ENCODE results near the gene LRRIQ3. TPM values are rescaled to one million over a fixed set of nuclear protein-coding genes. Genes with fewer than 3 reads are reported as not detected.

LRRIQ3 gene
- total and polyA plus RNA-seq, 9 of the 15 experiments (the other 6 are each of a cell fraction or from before 2014, with no cell fraction given): 0.27 to 2.8 (median 1.7) TPM

DNA sequence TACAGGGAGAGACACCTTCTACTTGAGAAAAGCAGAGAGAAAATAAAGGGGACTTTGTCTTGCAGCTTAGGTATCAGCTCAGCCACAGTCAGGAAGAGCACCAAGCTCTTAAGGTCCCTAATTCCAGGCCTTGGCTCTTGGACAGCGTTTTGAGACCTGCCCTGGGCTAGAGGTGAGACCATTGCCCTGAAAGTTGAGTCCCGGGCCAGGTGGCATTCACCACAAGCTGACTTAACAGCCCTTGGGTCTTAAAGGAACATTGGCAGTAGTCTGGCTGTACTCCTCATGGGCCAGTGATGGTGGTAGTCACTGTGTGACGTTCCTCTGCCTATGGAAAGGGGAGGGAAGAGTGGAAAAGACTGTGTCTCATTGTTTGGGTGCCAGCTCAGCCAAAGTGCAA is 25.5 kb upstream of the LRRIQ3 start (continued):
- TF ChIP-seq AFF1 (IDR thresholded peaks at IDR 0.05; ENCODE audit: low read depth in 1 of 2, partially characterized antibody in 2 of 2): no peak

DNA sequence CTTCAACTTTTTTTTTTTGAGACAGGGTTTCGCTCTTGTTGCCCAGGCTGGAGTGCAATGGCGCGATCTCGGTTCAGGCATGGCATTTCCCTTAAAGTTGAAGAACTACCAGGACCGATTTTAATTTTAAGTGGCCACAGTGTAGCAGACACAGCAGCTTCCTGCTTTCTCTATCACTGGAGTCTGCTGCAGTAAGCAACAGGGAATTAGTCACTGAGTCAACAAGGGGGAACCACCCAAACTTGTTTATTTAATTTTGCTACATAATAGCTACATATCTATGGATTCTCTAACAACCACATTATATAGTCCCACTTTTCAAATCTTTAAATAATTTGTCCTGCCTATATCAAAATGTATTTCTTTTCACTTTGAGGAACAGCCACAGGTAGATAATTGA is 24.7 kb upstream of the LRRIQ3 start:
- no peak for FAIRE-seq
- no peak for ATAC-seq
- Histone ChIP-seq H3K79me2 (ENCODE audit: control insufficient read depth, insufficient read depth, low read length) (no peaks in the 10 kb centered on the region), H3K9me3 (replicated peaks; ENCODE audit: control insufficient read depth, insufficient read depth, low read depth, low read length) (no peaks in the 10 kb centered on the region), H3K9ac (ENCODE audit: insufficient read depth in 1 of 2, low read depth in 2 of 2, low read length in 2 of 2) (no peak overlapping the region), H3K36me3 (ENCODE audit: control insufficient read depth, insufficient read depth, low read length) (no peaks in the 10 kb centered on the region), H3K27ac (ENCODE audit: extremely low read depth, low read depth, low read length) (no peak overlapping the region), H3K27me3 (ENCODE audit: control insufficient read depth in 2 of 2, insufficient read depth in 2 of 2, low read length in 2 of 2) (no peaks in the 10 kb centered on the region), H4K20me1 (replicated peaks; ENCODE audit: control insufficient read depth, insufficient read depth, low read length) (no peaks in the 10 kb centered on the region), H3K4me2 (ENCODE audit: insufficient read depth, low read length) (no peak overlapping the region), H3K4me1 (replicated peaks in 1 of 2; ENCODE audit: control insufficient read depth in 2 of 2, insufficient read depth in 2 of 2, low read length in 2 of 2) (no peaks in the 10 kb centered on the region), H3K4me3 (no peak overlapping the region), H2AFZ (ENCODE audit: low read depth, low read length) (no peak overlapping the region), H3K9me1 (ENCODE audit: control insufficient read depth, insufficient read depth, low read length) (no peaks in the 10 kb centered on the region)
- TF ChIP-seq, protein P1, sequence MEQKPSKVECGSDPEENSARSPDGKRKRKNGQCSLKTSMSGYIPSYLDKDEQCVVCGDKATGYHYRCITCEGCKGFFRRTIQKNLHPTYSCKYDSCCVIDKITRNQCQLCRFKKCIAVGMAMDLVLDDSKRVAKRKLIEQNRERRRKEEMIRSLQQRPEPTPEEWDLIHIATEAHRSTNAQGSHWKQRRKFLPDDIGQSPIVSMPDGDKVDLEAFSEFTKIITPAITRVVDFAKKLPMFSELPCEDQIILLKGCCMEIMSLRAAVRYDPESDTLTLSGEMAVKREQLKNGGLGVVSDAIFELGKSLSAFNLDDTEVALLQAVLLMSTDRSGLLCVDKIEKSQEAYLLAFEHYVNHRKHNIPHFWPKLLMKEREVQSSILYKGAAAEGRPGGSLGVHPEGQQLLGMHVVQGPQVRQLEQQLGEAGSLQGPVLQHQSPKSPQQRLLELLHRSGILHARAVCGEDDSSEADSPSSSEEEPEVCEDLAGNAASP (IDR thresholded peaks at IDR 0.05): no peak
- peak; percentile 37 to 57; a peak in 3 of 4 replicates for TF ChIP-seq FOXA3 (CRISPR knock-in tag; conservative IDR thresholded peaks at IDR 0.05 in 1 of 2, IDR thresholded peaks at IDR 0.05 in 1 of 2)
- WGBS (ENCODE audit: insufficient coverage, low coverage, missing lambda C conversion rate): 0% methylated on average over 5 of the region's 5 CpGs
- intact Hi-C loops (cut with micrococcal nuclease): no loop called here
- CTCF ChIA-PET (ENCODE audit: low intra/inter-chr PET ratio): no interaction called here
- DNase-seq (ENCODE audit: extremely low read depth in 1 of 4, low spot score in 3 of 4): no peak
- POLR2A ChIA-PET: no interaction called here
- in situ Hi-C loops (cut with MboI): no loop called here
- BruUV-seq (replicated peaks): no TSS peak
